ENCODE data around the gene SF3A2. TPM values are rescaled to one million over a fixed set of nuclear protein-coding genes. Genes with fewer than 3 reads are reported as not detected.

The SF3A2 gene
- polyA plus RNA-seq, 1 donor from 2014 or later, result 14.4 TPM

DNA sequence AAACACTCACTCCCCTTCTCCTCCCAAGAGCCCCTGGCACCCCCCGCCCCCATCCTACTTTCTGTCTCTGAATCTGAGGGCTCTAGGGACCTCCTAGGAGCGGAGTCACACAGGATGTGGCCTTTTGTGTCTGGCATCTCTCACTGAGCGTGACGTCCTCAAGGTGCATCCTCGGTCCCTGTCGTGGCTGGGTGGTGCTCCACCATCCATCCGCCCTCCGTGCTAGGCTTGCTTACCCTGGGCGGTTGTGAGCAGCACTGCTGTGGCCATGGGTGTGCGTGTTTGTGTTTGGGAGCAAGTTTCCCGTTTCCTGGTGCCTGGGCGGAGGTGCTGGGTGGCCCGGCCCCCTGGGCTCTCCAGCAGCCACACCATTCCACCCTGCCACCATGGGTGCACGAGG lies 12.7 kb upstream of the SF3A2 start:
- H2AFZ ChIP-seq (ENCODE audit: low read depth, low read length), result no peak overlapping the region
- no peak overlapping the region for H3K4me2 ChIP-seq (ENCODE audit: low read length)
- no peaks in the 10 kb centered on the region for H3K9me2 ChIP-seq (ENCODE audit: insufficient read depth, low read length)
- no peaks in the 10 kb centered on the region for H4K20me1 ChIP-seq (ENCODE audit: insufficient read depth)
- no peak overlapping the region for H3K9ac ChIP-seq (ENCODE audit: low read length)
- H3F3A ChIP-seq (ENCODE audit: insufficient read depth, low read length, poor library complexity, severe bottlenecking), result no peaks in the 10 kb centered on the region
- no peak overlapping the region for H3K27ac ChIP-seq (ENCODE audit: low read length)
- no peaks in the 10 kb centered on the region for H3K36me3 ChIP-seq (ENCODE audit: insufficient read depth, low read length)
- no peaks in the 10 kb centered on the region for H3K79me2 ChIP-seq (replicated peaks; ENCODE audit: insufficient read depth, low read length)
- no peak for TF ChIP-seq MXI1 (conservative IDR thresholded peaks at IDR 0.05; ENCODE audit: poor library complexity, severe bottlenecking)
- no peaks in the 10 kb centered on the region for H3K9me3 ChIP-seq (ENCODE audit: low read length)
- no peaks in the 10 kb centered on the region for H3K27me3 ChIP-seq (ENCODE audit: insufficient read depth, low read depth, low read length)
- H3K4me3 ChIP-seq (ENCODE audit: low read length), result no peak overlapping the region

DNA sequence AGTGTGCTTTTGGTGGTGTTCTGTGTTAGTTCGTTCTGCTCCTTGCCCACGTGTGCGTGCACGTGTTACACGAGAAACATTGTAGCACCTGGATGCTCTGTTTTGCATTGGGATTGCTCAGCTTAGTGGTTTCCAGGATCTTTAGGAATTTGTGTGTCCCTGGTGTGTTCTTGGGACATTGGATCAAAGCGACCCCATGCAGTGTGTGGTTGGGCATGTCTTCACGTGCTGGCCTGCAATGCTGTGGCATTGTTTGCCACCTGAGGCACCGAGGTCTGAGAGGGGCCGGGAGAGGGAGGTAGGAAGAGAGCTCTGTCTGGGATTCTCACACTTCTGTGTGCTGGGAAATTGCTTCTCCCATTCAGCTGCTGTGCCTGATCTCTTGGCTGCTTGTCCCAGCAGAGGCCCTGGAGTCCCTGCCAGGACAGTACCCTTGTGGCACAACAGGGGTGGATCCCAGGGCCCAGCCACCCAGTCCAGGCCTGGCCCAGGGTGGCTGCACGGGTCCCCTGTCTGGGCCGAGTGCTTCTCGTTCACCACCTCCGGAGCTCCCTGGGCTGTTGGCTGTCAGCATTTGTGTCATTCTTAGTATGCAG lies 11.8 kb upstream of the SF3A2 start:
- TF ChIP-seq EP300 (conservative IDR thresholded peaks at IDR 0.05; ENCODE audit: poor library complexity, severe bottlenecking), result no peak

GRCh38 chr19:2225415-2226050 lies 11.1 kb upstream of the SF3A2 start:
- Histone ChIP-seq H3K36me3 (ENCODE audit: insufficient read depth, low read length) (no peaks in the 10 kb centered on the region), H3K9me2 (ENCODE audit: insufficient read depth, low read length) (no peaks in the 10 kb centered on the region), H3K9ac (ENCODE audit: low read length) (no peak overlapping the region), H2AFZ (ENCODE audit: low read depth, low read length) (no peak overlapping the region), H3K4me2 (ENCODE audit: low read length) (no peak overlapping the region), H3K79me2 (replicated peaks; ENCODE audit: insufficient read depth, low read length) (no peaks in the 10 kb centered on the region), H3K4me3 (ENCODE audit: low read length) (no peak overlapping the region), H3K9me3 (ENCODE audit: low read length) (no peaks in the 10 kb centered on the region), H3K27ac (ENCODE audit: low read length) (no peak overlapping the region), H3F3A (ENCODE audit: insufficient read depth, low read length, poor library complexity, severe bottlenecking) (no peaks in the 10 kb centered on the region), H4K20me1 (ENCODE audit: insufficient read depth) (no peaks in the 10 kb centered on the region), H3K27me3 (ENCODE audit: insufficient read depth, low read depth, low read length) (no peaks in the 10 kb centered on the region)
- no peak for TF ChIP-seq REST (IDR thresholded peaks at IDR 0.05; ENCODE audit: borderline replicate concordance)
- TF ChIP-seq RAD21 (conservative IDR thresholded peaks at IDR 0.05), result no peak
- TF ChIP-seq, protein P1, sequence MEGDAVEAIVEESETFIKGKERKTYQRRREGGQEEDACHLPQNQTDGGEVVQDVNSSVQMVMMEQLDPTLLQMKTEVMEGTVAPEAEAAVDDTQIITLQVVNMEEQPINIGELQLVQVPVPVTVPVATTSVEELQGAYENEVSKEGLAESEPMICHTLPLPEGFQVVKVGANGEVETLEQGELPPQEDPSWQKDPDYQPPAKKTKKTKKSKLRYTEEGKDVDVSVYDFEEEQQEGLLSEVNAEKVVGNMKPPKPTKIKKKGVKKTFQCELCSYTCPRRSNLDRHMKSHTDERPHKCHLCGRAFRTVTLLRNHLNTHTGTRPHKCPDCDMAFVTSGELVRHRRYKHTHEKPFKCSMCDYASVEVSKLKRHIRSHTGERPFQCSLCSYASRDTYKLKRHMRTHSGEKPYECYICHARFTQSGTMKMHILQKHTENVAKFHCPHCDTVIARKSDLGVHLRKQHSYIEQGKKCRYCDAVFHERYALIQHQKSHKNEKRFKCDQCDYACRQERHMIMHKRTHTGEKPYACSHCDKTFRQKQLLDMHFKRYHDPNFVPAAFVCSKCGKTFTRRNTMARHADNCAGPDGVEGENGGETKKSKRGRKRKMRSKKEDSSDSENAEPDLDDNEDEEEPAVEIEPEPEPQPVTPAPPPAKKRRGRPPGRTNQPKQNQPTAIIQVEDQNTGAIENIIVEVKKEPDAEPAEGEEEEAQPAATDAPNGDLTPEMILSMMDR (IDR thresholded peaks at IDR 0.05; ENCODE audit: poor library complexity, severe bottlenecking), result no peak
- no peak for TF ChIP-seq POLR2AphosphoS5 (IDR thresholded peaks at IDR 0.05)
- TF ChIP-seq MXI1 (conservative IDR thresholded peaks at IDR 0.05; ENCODE audit: poor library complexity, severe bottlenecking), result no peak
- TF ChIP-seq SMC3 (conservative IDR thresholded peaks at IDR 0.05; ENCODE audit: poor library complexity), result no peak
- no peak for TF ChIP-seq TAF1 (IDR thresholded peaks at IDR 0.05; ENCODE audit: low read depth)
- TF ChIP-seq EZH2 (IDR thresholded peaks at IDR 0.05; ENCODE audit: borderline replicate concordance, insufficient read depth, low read length, poor library complexity, severe bottlenecking), result no peak
- TF ChIP-seq EP300 (conservative IDR thresholded peaks at IDR 0.05; ENCODE audit: poor library complexity, severe bottlenecking), result no peak

More for the DNA sequence above, 11.8 kb upstream of the SF3A2 start:
- no peaks in the 10 kb centered on the region for H4K20me1 ChIP-seq (ENCODE audit: insufficient read depth)
- no peaks in the 10 kb centered on the region for H3K36me3 ChIP-seq (ENCODE audit: insufficient read depth, low read length)
- no peaks in the 10 kb centered on the region for H3K9me3 ChIP-seq (ENCODE audit: low read length)
- no peaks in the 10 kb centered on the region for H3K79me2 ChIP-seq (replicated peaks; ENCODE audit: insufficient read depth, low read length)
- no peak overlapping the region for H3K9ac ChIP-seq (ENCODE audit: low read length)
- H3K4me2 ChIP-seq (ENCODE audit: low read length), result no peak overlapping the region
- no peaks in the 10 kb centered on the region for H3K27me3 ChIP-seq (ENCODE audit: insufficient read depth, low read depth, low read length)
- H3K4me3 ChIP-seq (ENCODE audit: low read length), result no peak overlapping the region
- H3K9me2 ChIP-seq (ENCODE audit: insufficient read depth, low read length), result no peaks in the 10 kb centered on the region
- H2AFZ ChIP-seq (ENCODE audit: low read depth, low read length), result no peak overlapping the region
- no peak overlapping the region for H3K27ac ChIP-seq (ENCODE audit: low read length)
- H3F3A ChIP-seq (ENCODE audit: insufficient read depth, low read length, poor library complexity, severe bottlenecking), result no peaks in the 10 kb centered on the region

All from neural cell (in vitro differentiated cells).